ENCODE data around the gene PRRT3. TPM values are rescaled to one million over a fixed set of nuclear protein-coding genes. Genes with fewer than 3 reads are reported as not detected.

The PRRT3 gene
- total and polyA plus RNA-seq, 2 of the 13 experiments (the other 11 are each of a cell fraction or from before 2014, with no cell fraction given): 0.22 to 0.44 TPM

DNA sequence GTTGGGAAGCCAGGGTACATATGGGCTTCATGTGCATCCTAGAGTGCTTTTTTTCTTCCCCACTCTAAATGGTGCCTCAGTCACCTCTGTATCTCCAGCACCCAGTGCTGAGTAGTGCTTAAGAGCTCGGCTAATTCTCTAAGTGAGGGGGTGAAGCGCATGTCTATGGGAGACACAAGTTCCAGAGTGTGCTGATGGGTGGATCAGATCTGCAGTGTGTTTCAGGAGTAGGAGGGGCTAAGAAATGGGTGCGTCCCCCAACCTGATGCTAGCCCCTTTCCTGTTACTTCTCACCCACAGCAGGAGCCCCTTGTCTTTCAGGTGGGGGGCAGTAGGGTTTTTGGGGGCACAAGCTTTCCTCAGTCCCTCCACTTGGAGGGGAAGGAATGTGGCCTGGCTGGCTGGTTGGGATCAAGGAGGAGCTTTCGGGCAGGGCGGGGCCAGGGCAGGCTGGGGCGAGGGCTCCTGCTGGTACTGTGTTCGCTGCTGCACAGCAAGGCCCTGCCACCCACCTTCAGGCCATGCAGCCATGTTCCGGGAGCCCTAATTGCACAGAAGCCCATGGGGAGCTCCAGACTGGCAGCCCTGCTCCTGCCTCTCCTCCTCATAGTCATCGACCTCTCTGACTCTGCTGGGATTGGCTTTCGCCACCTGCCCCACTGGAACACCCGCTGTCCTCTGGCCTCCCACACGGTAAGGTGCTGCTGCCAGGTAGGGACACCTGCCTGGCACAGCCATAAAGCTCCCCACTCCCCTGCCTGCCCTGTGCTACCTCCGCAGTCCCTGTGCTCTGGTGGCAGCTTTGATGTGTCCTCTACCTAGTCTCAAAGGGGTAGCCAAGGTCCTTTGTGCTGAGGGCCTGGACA is 49.6 kb downstream of the PRRT3 start, which contains the start of gene IL17RE (continued):
- TF ChIP-seq MAZ (IDR thresholded peaks at IDR 0.05; ENCODE audit: borderline replicate concordance, low read depth, low read length) (no peak), MAZ (CRISPR knock-in tag; IDR thresholded peaks at IDR 0.05; ENCODE audit: low read depth) (no peak; the same call in 1 of the 2 replicates), ZNF879 (CRISPR knock-in tag; IDR thresholded peaks at IDR 0.05) (no peak), JARID2 (CRISPR knock-in tag; IDR thresholded peaks at IDR 0.05; ENCODE audit: insufficient replicate concordance) (no peak), PRPF4 (IDR thresholded peaks at IDR 0.05; ENCODE audit: low read depth, low read length, poor library complexity, severe bottlenecking) (no peak), HMG20B (CRISPR knock-in tag; conservative IDR thresholded peaks at IDR 0.05) (no peak), SPEN (CRISPR knock-in tag; IDR thresholded peaks at IDR 0.05; ENCODE audit: low read depth) (peak; percentile 28; the same call in 1 of the 2 replicates), HDAC2 (CRISPR knock-in tag; IDR thresholded peaks at IDR 0.05) (0 out of 2 replicates have a peak, but pooled peaks have one; percentile 53), NR2C2 (CRISPR knock-in tag; IDR thresholded peaks at IDR 0.05; ENCODE audit: borderline replicate concordance) (no peak), CBFB (CRISPR knock-in tag; IDR thresholded peaks at IDR 0.05) (no peak), STAG1 (CRISPR knock-in tag; IDR thresholded peaks at IDR 0.05) (0 out of 2 replicates have a peak, but pooled peaks have one; percentile 12), ZNF674 (CRISPR knock-in tag; IDR thresholded peaks at IDR 0.05; ENCODE audit: low read depth) (no peak), ATRX (CRISPR knock-in tag; IDR thresholded peaks at IDR 0.05; ENCODE audit: borderline replicate concordance) (no peak)
- TF ChIP-seq, protein P1, sequence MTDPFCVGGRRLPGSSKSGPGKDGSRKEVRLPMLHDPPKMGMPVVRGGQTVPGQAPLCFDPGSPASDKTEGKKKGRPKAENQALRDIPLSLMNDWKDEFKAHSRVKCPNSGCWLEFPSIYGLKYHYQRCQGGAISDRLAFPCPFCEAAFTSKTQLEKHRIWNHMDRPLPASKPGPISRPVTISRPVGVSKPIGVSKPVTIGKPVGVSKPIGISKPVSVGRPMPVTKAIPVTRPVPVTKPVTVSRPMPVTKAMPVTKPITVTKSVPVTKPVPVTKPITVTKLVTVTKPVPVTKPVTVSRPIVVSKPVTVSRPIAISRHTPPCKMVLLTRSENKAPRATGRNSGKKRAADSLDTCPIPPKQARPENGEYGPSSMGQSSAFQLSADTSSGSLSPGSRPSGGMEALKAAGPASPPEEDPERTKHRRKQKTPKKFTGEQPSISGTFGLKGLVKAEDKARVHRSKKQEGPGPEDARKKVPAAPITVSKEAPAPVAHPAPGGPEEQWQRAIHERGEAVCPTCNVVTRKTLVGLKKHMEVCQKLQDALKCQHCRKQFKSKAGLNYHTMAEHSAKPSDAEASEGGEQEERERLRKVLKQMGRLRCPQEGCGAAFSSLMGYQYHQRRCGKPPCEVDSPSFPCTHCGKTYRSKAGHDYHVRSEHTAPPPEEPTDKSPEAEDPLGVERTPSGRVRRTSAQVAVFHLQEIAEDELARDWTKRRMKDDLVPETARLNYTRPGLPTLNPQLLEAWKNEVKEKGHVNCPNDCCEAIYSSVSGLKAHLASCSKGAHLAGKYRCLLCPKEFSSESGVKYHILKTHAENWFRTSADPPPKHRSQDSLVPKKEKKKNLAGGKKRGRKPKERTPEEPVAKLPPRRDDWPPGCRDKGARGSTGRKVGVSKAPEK (CRISPR knock-in tag; IDR thresholded peaks at IDR 0.05; ENCODE audit: borderline replicate concordance): no peak
- TF ChIP-seq, protein P2, sequence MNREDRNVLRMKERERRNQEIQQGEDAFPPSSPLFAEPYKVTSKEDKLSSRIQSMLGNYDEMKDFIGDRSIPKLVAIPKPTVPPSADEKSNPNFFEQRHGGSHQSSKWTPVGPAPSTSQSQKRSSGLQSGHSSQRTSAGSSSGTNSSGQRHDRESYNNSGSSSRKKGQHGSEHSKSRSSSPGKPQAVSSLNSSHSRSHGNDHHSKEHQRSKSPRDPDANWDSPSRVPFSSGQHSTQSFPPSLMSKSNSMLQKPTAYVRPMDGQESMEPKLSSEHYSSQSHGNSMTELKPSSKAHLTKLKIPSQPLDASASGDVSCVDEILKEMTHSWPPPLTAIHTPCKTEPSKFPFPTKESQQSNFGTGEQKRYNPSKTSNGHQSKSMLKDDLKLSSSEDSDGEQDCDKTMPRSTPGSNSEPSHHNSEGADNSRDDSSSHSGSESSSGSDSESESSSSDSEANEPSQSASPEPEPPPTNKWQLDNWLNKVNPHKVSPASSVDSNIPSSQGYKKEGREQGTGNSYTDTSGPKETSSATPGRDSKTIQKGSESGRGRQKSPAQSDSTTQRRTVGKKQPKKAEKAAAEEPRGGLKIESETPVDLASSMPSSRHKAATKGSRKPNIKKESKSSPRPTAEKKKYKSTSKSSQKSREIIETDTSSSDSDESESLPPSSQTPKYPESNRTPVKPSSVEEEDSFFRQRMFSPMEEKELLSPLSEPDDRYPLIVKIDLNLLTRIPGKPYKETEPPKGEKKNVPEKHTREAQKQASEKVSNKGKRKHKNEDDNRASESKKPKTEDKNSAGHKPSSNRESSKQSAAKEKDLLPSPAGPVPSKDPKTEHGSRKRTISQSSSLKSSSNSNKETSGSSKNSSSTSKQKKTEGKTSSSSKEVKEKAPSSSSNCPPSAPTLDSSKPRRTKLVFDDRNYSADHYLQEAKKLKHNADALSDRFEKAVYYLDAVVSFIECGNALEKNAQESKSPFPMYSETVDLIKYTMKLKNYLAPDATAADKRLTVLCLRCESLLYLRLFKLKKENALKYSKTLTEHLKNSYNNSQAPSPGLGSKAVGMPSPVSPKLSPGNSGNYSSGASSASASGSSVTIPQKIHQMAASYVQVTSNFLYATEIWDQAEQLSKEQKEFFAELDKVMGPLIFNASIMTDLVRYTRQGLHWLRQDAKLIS (CRISPR knock-in tag; IDR thresholded peaks at IDR 0.05): 0 out of 2 replicates have a peak, but pooled peaks have one; percentile 29
- TF ChIP-seq, protein P3, sequence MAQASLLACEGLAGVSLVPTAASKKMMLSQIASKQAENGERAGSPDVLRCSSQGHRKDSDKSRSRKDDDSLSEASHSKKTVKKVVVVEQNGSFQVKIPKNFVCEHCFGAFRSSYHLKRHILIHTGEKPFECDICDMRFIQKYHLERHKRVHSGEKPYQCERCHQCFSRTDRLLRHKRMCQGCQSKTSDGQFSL (CRISPR knock-in tag; IDR thresholded peaks at IDR 0.05): no peak
- TF ChIP-seq, protein P4, sequence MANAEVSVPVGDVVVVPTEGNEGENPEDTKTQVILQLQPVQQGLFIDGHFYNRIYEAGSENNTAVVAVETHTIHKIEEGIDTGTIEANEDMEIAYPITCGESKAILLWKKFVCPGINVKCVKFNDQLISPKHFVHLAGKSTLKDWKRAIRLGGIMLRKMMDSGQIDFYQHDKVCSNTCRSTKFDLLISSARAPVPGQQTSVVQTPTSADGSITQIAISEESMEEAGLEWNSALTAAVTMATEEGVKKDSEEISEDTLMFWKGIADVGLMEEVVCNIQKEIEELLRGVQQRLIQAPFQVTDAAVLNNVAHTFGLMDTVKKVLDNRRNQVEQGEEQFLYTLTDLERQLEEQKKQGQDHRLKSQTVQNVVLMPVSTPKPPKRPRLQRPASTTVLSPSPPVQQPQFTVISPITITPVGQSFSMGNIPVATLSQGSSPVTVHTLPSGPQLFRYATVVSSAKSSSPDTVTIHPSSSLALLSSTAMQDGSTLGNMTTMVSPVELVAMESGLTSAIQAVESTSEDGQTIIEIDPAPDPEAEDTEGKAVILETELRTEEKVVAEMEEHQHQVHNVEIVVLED (CRISPR knock-in tag; IDR thresholded peaks at IDR 0.05; ENCODE audit: borderline replicate concordance): peak; percentile 45; the same call in 1 of the 2 replicates
- TF ChIP-seq, protein P5, sequence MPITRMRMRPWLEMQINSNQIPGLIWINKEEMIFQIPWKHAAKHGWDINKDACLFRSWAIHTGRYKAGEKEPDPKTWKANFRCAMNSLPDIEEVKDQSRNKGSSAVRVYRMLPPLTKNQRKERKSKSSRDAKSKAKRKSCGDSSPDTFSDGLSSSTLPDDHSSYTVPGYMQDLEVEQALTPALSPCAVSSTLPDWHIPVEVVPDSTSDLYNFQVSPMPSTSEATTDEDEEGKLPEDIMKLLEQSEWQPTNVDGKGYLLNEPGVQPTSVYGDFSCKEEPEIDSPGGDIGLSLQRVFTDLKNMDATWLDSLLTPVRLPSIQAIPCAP (CRISPR knock-in tag; IDR thresholded peaks at IDR 0.05; ENCODE audit: low read depth): no peak

All from HepG2 (cell line).